Superior temporal gyrus (tissue), 1 donor: Measurements from ENCODE around the gene AGAP1.

ENCODE experiments used
- DNase-seq: peaks from one replicate; pipeline ENCODE4 v3.0.0-alpha.2; 2016; ENCODE audit errors: extremely low spot score

The AGAP1 gene

DNA sequence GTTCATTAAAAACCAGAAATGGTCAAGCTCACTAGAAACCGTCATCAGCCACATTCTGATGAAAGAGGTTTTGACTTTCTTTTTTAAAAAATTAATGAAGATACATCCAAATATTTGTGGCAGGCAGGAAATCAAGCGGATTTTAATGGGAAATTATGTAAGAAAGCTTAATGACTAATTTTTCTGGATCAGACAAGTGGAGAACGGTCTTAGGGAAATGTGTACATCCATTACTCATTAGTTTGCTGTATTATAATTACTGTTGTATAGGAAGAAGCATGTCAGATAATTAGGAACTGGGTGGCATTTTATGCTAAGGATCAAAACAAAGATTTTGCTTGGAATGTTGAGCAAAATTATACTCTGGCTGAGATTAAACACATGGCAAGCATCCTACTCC lies 39.4 kb downstream of the AGAP1 start:
- no peak for DNase-seq

GRCh38 chr2:235533616-235534385 lies 40.0 kb downstream of the AGAP1 start:
- no peak for DNase-seq

DNA sequence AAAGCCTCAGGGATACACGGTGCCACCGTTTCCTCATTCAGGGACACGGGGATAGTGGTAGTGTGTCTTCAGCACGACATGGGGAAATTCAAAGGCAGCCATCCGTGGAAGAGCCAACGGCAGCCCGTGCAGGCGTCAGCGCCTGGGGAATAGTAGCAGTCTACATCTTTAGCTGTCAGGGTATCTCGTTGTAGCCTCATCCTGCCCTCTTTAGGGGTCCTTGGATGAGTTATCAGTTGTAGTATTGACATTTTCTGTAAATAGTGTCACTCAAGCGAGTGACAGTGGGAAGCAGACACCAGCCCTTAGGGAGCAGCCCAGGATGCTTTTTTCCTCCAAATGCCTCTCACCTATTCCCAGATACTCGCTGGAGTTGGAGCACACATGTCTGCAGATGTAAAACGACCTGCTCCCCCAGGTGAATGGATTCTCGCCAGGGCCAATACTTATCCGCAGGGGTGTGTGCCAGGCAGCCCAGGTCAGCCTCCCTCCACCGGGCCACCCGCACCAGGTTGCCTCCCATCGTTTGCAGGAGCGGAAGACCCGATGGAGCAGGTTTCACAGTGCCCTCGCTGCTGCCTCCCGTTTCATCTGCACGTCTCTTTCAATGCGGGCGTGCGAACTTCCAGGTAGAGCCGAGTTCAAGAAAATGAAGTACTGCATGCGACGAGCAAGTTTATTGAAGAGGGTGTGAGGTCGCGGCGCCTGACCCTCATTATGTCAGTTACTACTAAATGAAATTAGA lies 41.0 kb downstream of the AGAP1 start:
- no peak for DNase-seq

- DNase-seq: no peak
These were observed 41.7 kb downstream of the AGAP1 start for GRCh38 chr2:235535423-235536130.

DNA sequence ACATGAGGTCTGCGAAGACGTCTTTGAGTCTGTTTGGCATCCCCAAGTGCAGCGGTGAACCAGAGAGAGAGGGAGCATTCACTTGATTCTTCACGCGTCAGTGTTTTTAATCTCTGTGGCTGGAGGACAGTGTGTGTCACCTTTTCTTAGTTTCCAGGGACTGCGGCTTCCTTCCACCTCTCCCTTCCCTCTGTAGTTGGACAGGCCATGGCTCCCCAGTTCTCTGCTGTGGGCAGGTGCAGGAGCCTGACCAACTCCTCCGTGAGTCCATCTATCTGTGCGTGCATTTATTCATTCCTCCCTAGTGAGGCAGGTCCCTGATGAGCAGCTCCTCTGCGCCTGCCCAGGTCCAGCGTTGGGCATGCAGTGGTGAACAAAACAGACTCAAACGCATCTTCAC lies 42.9 kb downstream of the AGAP1 start:
- no peak for DNase-seq

- DNase-seq: no peak
These were observed 43.3 kb downstream of the AGAP1 start for GRCh38 chr2:235537186-235537585.

DNA sequence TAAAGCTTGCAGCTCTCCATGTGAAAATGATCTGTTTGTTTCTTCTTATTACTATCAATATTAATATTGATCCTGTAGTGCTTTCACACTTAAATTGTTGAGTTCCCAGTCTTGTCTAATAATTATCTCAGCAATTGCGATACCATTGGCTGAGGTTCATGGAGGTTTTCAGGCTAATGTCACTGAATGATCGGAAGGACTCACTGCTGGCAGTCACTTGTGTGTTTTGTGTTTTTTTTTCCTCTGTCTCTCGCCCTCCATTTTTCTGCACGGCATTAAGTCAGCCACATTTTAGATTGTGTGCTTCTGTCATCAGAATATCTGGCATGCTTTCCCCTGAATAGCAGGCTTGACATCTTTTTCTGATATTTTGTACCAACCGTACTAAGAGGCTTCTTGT lies 43.7 kb downstream of the AGAP1 start:
- peak; percentile 28 for DNase-seq

DNA sequence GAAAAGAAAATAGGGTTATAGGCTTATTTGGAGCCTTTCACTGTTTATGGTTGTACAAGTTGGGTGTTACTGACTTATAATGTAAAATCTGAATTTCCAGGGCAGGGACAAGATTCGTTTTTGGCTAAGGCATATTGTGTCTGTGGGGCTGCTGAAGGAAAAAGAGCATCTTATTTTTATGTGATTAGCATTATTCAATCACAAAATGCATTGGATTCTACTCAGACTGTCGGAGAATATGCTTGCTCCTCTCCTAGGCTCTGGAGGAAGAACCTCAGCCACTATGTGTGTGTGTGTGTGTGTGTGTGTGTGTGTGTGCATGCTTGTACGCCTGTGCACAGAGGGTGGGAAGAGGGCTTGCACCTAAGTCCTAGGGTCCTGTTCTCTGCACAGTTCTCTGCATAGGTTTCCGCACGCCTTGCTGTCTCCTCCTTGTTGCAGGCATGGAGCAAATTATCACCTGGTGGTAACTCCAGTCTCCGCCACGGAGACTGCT lies 44.3 kb downstream of the AGAP1 start:
- no peak for DNase-seq

GRCh38 chr2:235538981-235539380 lies 45.1 kb downstream of the AGAP1 start:
- DNase-seq: no peak

- no peak for DNase-seq
These were observed 45.9 kb downstream of the AGAP1 start for GRCh38 chr2:235539773-235540172.

DNA sequence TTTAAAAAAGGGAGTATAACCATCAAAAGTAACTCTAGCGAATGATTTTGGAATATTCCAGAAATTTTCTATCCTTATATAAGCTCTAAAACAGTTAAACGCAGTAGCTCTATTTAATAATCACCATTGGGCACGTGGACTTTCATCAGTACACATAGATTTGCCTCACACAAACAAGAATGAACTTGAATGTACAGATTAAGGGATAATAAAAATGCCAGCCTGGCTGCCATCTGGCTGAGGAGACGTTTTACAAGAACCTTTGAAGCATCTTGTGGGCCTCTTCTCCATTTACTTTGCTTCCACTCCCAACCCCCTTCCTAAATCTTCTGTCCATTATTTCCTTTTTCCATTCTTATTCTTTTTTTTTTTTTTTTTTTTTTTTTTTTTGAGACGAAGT lies 47.2 kb downstream of the AGAP1 start:
- no peak for DNase-seq

- no peak for DNase-seq
These were observed 48.2 kb downstream of the AGAP1 start for GRCh38 chr2:235541838-235542549.

DNA sequence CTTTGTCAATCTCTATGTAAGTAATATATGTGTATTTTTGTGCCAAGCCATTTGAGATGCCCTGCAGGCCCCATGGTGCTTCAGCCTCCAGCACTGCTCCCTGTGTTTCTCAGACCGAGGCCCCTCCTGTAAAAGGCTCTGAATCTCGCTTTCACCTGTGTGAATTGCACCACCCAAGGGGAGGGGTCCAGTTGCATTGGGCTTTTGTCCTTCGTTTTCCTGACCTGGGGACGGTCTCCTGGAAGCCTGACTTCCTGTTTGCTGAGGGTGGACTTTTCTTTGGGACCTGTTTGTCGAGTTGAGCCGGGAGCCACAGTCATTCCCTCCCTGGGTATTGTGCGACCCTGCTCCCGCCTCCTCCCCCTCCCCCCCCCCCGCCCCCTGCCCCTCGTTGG lies 48.9 kb downstream of the AGAP1 start:
- DNase-seq: no peak

DNA sequence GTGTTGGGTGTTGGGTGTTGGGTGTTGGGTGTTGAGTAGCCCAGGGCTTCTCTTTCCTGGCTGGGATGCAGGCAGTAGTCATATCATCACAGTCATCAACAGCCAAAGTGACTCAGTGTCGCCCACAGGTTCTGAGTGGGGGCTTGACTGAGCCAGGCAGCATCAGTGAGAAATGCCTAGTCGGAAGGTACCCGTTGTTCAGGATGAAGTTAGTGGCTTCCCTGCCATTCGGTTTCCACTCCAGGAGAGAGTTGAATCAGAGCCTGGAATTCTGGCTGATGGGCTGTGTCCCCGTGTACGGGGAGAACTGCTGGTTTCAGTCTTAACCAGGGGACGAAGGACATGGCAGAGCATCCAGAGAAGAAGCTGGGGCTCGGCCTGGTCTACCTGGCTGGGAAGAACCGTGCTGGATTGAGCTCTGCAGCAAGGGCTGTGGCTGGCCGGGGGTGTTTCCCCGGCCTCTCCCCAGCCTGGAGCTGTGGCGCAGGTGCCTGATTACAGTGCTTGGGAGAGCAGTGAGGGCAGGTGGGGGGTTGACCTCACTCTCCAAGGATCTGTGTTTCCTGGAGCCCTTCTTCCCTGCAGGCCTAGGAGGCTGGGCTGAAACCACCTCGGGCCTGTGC lies 49.4 kb downstream of the AGAP1 start:
- DNase-seq: no peak

GRCh38 chr2:235543851-235544688 lies 50.2 kb downstream of the AGAP1 start:
- no peak for DNase-seq

GRCh38 chr2:235544689-235544969 lies 50.8 kb downstream of the AGAP1 start:
- no peak for DNase-seq

- no peak for DNase-seq
These were observed 51.7 kb downstream of the AGAP1 start for GRCh38 chr2:235545339-235546150.

DNA sequence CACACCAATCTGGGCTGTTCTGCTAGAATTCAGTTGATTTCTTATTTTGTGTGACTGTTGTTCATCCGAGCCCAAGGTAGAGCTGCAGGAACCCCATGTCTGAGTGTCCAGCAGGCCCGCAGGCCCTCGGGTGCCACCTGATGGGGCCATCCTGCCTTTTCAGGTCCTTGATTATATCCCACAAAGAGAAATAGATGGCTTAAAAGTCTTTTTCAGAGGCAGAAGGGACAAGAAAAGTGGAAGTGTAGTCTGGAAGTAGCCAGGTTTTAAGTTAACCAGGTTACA lies 52.2 kb downstream of the AGAP1 start:
- DNase-seq: no peak

GRCh38 chr2:235546436-235546835 lies 52.6 kb downstream of the AGAP1 start:
- no peak for DNase-seq

DNA sequence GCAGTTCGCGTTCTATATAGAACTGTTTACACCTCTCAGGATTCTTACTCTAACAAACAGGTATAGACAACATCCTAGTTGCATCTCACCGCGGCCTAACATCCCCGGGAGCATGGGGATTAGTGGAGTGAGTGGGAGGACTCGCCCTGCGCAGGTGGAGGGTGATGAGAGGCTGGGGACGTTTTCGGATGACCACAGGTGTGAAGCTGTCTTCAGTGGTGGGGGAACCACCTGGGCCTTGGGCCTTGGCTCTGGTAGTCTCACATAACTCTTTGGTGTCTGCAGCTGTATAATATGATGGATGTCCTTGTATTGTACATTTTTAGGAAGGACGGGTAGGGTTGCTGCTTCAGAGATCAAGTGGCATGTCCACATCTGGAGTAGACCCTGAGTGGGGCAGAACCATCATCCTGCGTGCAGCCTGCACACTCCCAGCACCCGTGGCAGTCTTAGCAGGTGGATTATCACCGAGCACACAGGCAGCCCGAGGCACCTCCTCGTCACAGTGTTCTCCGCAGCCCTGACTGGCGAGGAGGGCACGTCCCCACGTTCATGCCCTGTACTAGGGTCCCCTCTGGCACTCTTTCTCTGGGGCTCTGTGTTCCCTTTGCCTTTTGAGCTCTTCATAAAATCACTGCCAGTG lies 56.0 kb downstream of the AGAP1 start:
- no peak for DNase-seq
